ENCODE measurements around the gene UPK3A. TPM values are rescaled to one million over a fixed set of nuclear protein-coding genes. Genes with fewer than 3 reads are reported as not detected.
A peak's percentile ranks its signal among the peaks of the same experiment; 100 is the strongest.
"Not testable (repeated sequence)": the region's sequence is repeated elsewhere in the genome, so short reads cannot be mapped to it uniquely, and the experiment has no call there.

UPK3A gene
- total RNA-seq, 1 donor from 2014 or later = not detected

DNA sequence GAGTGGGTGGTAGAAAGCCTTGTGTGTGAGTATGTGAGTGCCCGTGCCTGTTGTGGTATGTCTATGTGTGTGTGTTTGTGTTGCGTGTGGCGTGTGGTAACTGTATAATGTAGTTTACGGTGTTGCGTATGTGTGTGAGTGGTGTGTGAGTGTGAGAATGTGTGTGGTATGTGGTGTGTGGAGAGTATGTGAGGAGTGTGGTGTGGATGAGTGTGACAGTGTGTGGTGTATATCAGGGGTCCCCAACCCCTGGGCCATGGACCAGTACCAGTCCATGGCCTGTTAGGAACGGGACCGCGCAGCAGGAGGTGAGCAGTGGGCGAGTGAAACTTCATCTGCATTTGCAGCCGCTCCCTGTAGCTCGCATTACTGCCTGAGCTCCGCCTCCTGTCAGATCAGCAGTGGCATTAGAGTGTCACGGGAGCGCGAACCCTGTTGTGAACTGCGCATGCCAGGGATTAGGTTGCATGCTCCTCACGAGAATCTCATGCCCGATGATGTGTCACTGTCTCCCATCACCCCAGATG lies 5.7 kb downstream of the UPK3A start:
- Histone ChIP-seq H3K4me3 (no peak overlapping the region), H3K27ac (no peak overlapping the region), H3K9me3 (no peaks in the 10 kb centered on the region), H3K4me1 (peaks cover 5% of the 10 kb centered on the region), H3K27me3 (ENCODE audit: low read depth) (peaks cover 8% of the 10 kb centered on the region), H3K36me3 (no peaks in the 10 kb centered on the region)
- intact Hi-C loops (cut with DNase I) = no loop called here
- TF ChIP-seq CTCF (IDR thresholded peaks at IDR 0.05) = no peak
- no peak for DNase-seq
- ATAC-seq = no peak

- Histone ChIP-seq H3K4me3 (no peak overlapping the region), H3K9me3 (no peaks in the 10 kb centered on the region), H3K27me3 (ENCODE audit: low read depth) (peaks cover under 1% of the 10 kb centered on the region), H3K36me3 (no peaks in the 10 kb centered on the region), H3K4me1 (peaks cover 5% of the 10 kb centered on the region), H3K27ac (no peak overlapping the region)
- no peak for TF ChIP-seq CTCF (IDR thresholded peaks at IDR 0.05)
- ATAC-seq (no peak), DNase-seq (no peak)
- intact Hi-C loops (cut with DNase I) = no loop called here
Observed at GRCh38 chr22:45291061-45291930, 6.5 kb downstream of the UPK3A start.

GRCh38 chr22:45291931-45292290 lies 7.2 kb downstream of the UPK3A start:
- ATAC-seq (peak in 1 of 2 donors; percentile 15), DNase-seq (no peak)
- Histone ChIP-seq H3K4me1 (peaks cover 5% of the 10 kb centered on the region), H3K27ac (no peak overlapping the region), H3K4me3 (no peak overlapping the region), H3K36me3 (no peaks in the 10 kb centered on the region), H3K27me3 (ENCODE audit: low read depth) (no peaks in the 10 kb centered on the region), H3K9me3 (no peaks in the 10 kb centered on the region)
- no peak for TF ChIP-seq CTCF (IDR thresholded peaks at IDR 0.05)
- intact Hi-C loops (cut with DNase I) = no loop called here

DNA sequence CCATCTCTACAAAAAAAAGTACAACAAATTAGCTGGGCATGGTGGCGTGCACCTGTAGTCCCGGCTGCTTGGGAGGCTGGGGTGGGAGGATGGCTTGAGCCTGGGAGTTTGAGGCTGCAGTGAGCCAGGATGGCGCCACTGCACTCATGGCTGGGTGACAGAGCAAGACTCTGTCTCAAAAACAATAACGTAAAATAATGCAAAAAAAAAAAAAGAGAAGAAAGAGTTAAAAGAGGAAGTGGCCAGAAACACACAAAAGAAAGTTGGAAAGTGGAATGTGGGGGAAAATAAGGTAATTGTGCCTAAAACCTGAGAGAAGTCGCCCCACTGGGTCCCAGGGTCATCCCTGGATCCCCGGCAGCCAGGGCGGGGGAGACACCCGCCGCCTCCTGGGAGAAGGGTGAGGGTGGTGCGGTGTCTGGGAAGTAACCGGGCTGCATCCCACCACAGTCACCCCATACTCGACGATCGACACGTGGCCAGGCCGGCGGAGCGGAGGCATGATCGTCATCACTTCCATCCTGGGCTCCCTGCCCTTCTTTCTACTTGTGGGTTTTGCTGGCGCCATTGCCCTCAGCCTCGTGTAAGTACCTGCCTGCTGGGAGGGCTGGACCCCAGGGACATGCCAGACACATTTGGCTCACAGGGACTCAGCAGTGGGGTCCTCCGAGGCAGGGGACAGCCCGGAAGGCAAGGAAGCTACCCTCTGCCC lies 8.1 kb downstream of the UPK3A start:
- Histone ChIP-seq H3K36me3 (no peaks in the 10 kb centered on the region), H3K9me3 (no peaks in the 10 kb centered on the region), H3K27ac (no peak overlapping the region), H3K27me3 (ENCODE audit: low read depth) (no peaks in the 10 kb centered on the region), H3K4me1 (peaks cover 5% of the 10 kb centered on the region), H3K4me3 (no peak overlapping the region)
- ATAC-seq (no peak), DNase-seq (no peak)
- intact Hi-C loops (cut with DNase I) = no loop called here
- TF ChIP-seq CTCF (IDR thresholded peaks at IDR 0.05) = no peak

DNA sequence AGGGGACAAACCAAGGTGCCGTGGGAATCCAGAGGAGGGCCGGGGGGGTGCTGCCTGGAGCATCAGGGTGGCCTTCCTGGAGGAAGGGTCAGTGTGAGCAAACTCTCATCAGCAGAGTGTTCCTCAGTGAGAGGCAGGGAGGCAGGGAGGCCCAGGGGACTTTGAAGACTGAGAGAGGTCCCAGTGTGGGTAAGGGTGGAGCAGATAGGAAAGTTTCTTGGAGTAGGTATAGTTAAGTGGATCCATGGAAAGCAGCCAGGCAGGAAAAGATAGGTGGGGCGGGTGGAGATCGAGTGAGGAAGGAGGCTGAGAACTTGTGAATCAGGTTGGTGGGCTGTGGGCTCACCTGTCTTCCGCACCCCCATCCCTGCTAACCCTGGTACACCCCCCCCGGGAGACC lies 9.3 kb downstream of the UPK3A start:
- ATAC-seq (no peak), DNase-seq (no peak)
- intact Hi-C loops (cut with DNase I) = no loop called here
- no peak overlapping the region for H3K4me3 ChIP-seq
- H3K36me3 ChIP-seq = no peaks in the 10 kb centered on the region
- H3K9me3 ChIP-seq = no peaks in the 10 kb centered on the region
- H3K27ac ChIP-seq = no peak overlapping the region
- no peaks in the 10 kb centered on the region for H3K27me3 ChIP-seq (ENCODE audit: low read depth)
- H3K4me1 ChIP-seq = peaks cover 5% of the 10 kb centered on the region
- TF ChIP-seq CTCF (IDR thresholded peaks at IDR 0.05) = no peak

- H3K36me3 ChIP-seq; H3K4me1 ChIP-seq; H3K9me3 ChIP-seq; ATAC-seq; intact Hi-C loops (cut with DNase I); H3K27ac ChIP-seq; H3K27me3 ChIP-seq (ENCODE audit: low read depth); H3K4me3 ChIP-seq; DNase-seq: not testable (repeated sequence)
Observed at GRCh38 chr22:45295004-45295403, 10.3 kb downstream of the UPK3A start.
